Endothelial cell of umbilical vein (primary cell): Measurements from ENCODE around the gene RAG1. TPM values are rescaled to one million over a fixed set of nuclear protein-coding genes. Genes with fewer than 3 reads are reported as not detected.

ENCODE experiments used
- BruUV-seq: library from RNA; stranded (reverse); fragments of 400-500 nt; replicated peaks from 2 replicates; lab custom pipeline; 2021; lab: Mats Ljungman, UMichigan
- CTCF ChIA-PET: fragments of 300-600, 350-600 bp; sonication (Branson Sonifier 250); formaldehyde crosslinking; loops from one replicate; lab custom pipeline; 2021; ENCODE audit warnings: antibody characterized with exemption, inconsistent platforms; lab: Charles Lee
- POLR2A ChIA-PET: fragments of 300-600, 350-600 bp; sonication (Branson Sonifier 250); formaldehyde crosslinking; loops from one replicate; lab custom pipeline; 2021; ENCODE audit warnings: antibody characterized with exemption, inconsistent platforms; lab: Charles Lee
- DNase-seq: peaks from one replicate; pipeline ENCODE4 v3.0.0-alpha.2; 2011; ENCODE audit warnings: low read depth, low spot score
- FAIRE-seq: peaks from 2 replicates; lab custom pipeline; 2011; peaks lifted over from hg19 to GRCh38; lab: Jason Lieb, UNC
- H2AFZ ChIP-seq: 2 replicates; pipeline ENCODE4 v1.6.0; 2012; ENCODE audit warnings: low read depth, low read length, control low read depth, inconsistent platforms
- H3K27ac ChIP-seq: 2 replicates; pipeline ENCODE4 v1.5.1; 2011; ENCODE audit warnings: low read depth, mild to moderate bottlenecking, control low read depth, low read length, moderate library complexity; ENCODE audit not compliant: insufficient read depth
- H3K27me3 ChIP-seq, 2 experiments: 2 replicates each; pipeline versions ENCODE4 v1.6.0 to v1.6.1; 2011; ENCODE audit warnings: low read length in 2 of 2, mixed read lengths in 1 of 2; ENCODE audit not compliant: control insufficient read depth in 2 of 2, insufficient read depth in 2 of 2
- H3K36me3 ChIP-seq, 2 experiments: 2 replicates in 1 of 2; 3 replicates in 1 of 2; pipeline ENCODE4 v1.5.1; 2011; ENCODE audit warnings: low read length in 2 of 2, mild to moderate bottlenecking in 1 of 2, moderate library complexity in 1 of 2; ENCODE audit not compliant: control insufficient read depth in 2 of 2, insufficient read depth in 2 of 2; ENCODE audit errors: extremely low read depth in 1 of 2
- H3K4me1 ChIP-seq: 3 replicates; pipeline ENCODE4 v1.5.1; 2011; ENCODE audit warnings: mild to moderate bottlenecking, low read length; ENCODE audit not compliant: control insufficient read depth, insufficient read depth; ENCODE audit errors: extremely low read depth
- H3K4me2 ChIP-seq: 2 replicates; pipeline ENCODE4 v1.6.1; 2011; ENCODE audit warnings: low read length, control low read depth, mixed read lengths; ENCODE audit not compliant: insufficient read depth
- H3K4me3 ChIP-seq, 3 experiments: fragments of 200-600 bp in 1 of 3; sonication (generic), shearing (Covaris generic) in 1 of 3; replicated peaks in 1 of 3; 2 replicates each; pipeline ENCODE4 v1.5.1; 2011 to 2016; ENCODE audit warnings: control low read depth in 3 of 3, low read length in 3 of 3, mild to moderate bottlenecking in 2 of 3, inconsistent platforms in 1 of 3, low read depth in 1 of 3, moderate library complexity in 1 of 3; ENCODE audit not compliant: insufficient read depth in 1 of 3
- H3K79me2 ChIP-seq: 2 replicates; pipeline ENCODE4 v1.6.0; 2012; ENCODE audit warnings: low read length, inconsistent platforms; ENCODE audit not compliant: control insufficient read depth, insufficient read depth
- H3K9ac ChIP-seq: replicated peaks from 2 replicates; pipeline ENCODE3; 2011; ENCODE audit warnings: low read length, control low read depth; ENCODE audit not compliant: insufficient read depth; ENCODE audit errors: extremely low read depth
- H3K9me1 ChIP-seq: replicated peaks from 3 replicates; pipeline ENCODE4 v1.6.0; 2011; ENCODE audit warnings: mild to moderate bottlenecking, low read length; ENCODE audit not compliant: control insufficient read depth, insufficient read depth; ENCODE audit errors: extremely low read depth
- H3K9me3 ChIP-seq: replicated peaks from 2 replicates; pipeline ENCODE4 v1.5.1; 2012; ENCODE audit warnings: low read length, inconsistent platforms; ENCODE audit not compliant: control insufficient read depth, insufficient read depth
- H4K20me1 ChIP-seq: replicated peaks from 2 replicates; pipeline ENCODE3; 2011; ENCODE audit warnings: mild to moderate bottlenecking, low read length; ENCODE audit not compliant: control insufficient read depth, insufficient read depth; ENCODE audit errors: extremely low read depth
- CTCF ChIP-seq, 2 donors: IDR thresholded peaks; 1 replicate in 1 of 2; 2 replicates in 1 of 2; pipeline ENCODE4 v1.5.1; 2011; ENCODE audit warnings: low read length in 2 of 2, mild to moderate bottlenecking in 2 of 2, moderate library complexity in 2 of 2, control low read depth in 1 of 2, inconsistent platforms in 1 of 2, low read depth in 1 of 2; ENCODE audit not compliant: insufficient read depth in 1 of 2; ENCODE audit errors: extremely low read depth in 1 of 2
- FOS ChIP-seq: IDR thresholded peaks from 2 replicates; pipeline ENCODE4 v1.6.1; 2011; ENCODE audit warnings: mild to moderate bottlenecking, low read length, moderate library complexity, borderline replicate concordance; ENCODE audit not compliant: insufficient read depth
- GATA2 ChIP-seq: IDR thresholded peaks from 2 replicates; pipeline ENCODE4 v1.7.0; 2011; ENCODE audit warnings: low read depth, mild to moderate bottlenecking, moderate library complexity, mixed read lengths, low read length; ENCODE audit not compliant: insufficient read length, insufficient read depth
- JUN ChIP-seq: IDR thresholded peaks from 2 replicates; pipeline ENCODE4 v1.6.1; 2011; ENCODE audit warnings: borderline replicate concordance, low read depth; ENCODE audit not compliant: insufficient read length, insufficient read depth
- MAX ChIP-seq: IDR thresholded peaks from 2 replicates; pipeline ENCODE4 v1.6.1; 2011; ENCODE audit not compliant: insufficient read depth, insufficient read length
- MYC ChIP-seq: IDR thresholded peaks from one replicate; pipeline ENCODE4 v1.6.1; 2011; ENCODE audit warnings: mild to moderate bottlenecking, low read depth, low read length
- dilution Hi-C: fragments of 300-500 bp; cut with MboI; formaldehyde crosslinking; loops from one replicate; pipeline ENCODE4 v1.15.0; 2019; ENCODE audit warnings: low sequenced_read_pairs; ENCODE audit not compliant: extremely low pct_ligation_motif_present
- intact Hi-C: fragments of 100-400 bp; cut with micrococcal nuclease; formaldehyde crosslinking; loops from one replicate; pipeline ENCODE4 v1.10.0; 2022
- polyA plus RNA-seq, 4 experiments: library from polyadenylated mRNA; depleted of rRNA in 3 of 4; stranded (reverse) in 3 of 4; unstranded in 1 of 4; fragments of >200 nt; gene quantifications; 2 replicates each; pipeline versions ENCODE4 v1.2.1 to v1.2.3, GENCODE V29; 2011 to 2012; ENCODE audit warnings: missing spikeins in 1 of 4
- total RNA-seq: library from RNA; stranded (reverse); gene quantifications from 2 replicates; pipeline ENCODE4 v1.2.3, GENCODE V29; 2021

The RAG1 gene
- total and polyA plus RNA-seq, 2 donors (not counting 3 experiments of a cell fraction or from before 2014, with no cell fraction given) = 0.15 to 1.2 TPM

GRCh38 chr11:36534276-36534840 is 33.4 kb upstream of the RAG1 start:
- dilution Hi-C loops = no loop called here
- no peak overlapping the region for H3K27ac ChIP-seq
- H3K27me3 ChIP-seq = peaks cover 0 to 2% of the 10 kb centered on the region in 2 experiments
- POLR2A ChIA-PET = no interaction called here
- CTCF ChIA-PET = no interaction called here
- DNase-seq (no peak), FAIRE-seq (no peak)
- H3K4me1 ChIP-seq = no peaks in the 10 kb centered on the region
- H4K20me1 ChIP-seq = no peaks in the 10 kb centered on the region
- no TSS peak for BruUV-seq
- no peaks in the 10 kb centered on the region for H3K79me2 ChIP-seq
- TF ChIP-seq FOS (no peak), MAX (no peak)
- H3K4me3 ChIP-seq = no peak overlapping the region
- H3K36me3 ChIP-seq = no peaks in the 10 kb centered on the region
- H3K9me1 ChIP-seq = no peaks in the 10 kb centered on the region
- H3K4me2 ChIP-seq = no peak overlapping the region
- no peaks in the 10 kb centered on the region for H3K9me3 ChIP-seq
- H3K9ac ChIP-seq = no peak overlapping the region
- intact Hi-C loops = no loop called here
- H2AFZ ChIP-seq = no peak overlapping the region

DNA sequence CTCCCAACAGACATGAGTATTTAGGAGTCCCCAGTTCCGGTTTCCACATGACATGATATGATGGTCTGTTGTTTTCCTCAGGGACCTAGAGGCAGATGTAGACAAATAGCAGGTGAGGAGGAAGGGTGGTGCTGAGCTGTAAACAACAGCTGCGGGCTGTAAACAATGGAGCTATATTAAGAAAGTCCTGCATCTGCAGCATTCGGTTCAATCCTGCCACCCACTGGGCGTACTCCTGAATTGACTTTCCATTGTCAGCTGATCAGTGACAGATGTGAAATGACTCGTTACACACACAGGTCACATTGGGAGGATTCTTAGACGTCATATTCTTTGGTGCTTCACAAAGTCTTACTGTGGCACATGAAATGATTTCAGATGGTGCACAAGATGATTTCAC is 26.8 kb upstream of the RAG1 start:
- TF ChIP-seq MYC = no peak
- TF ChIP-seq JUN = no peak
- TF ChIP-seq CTCF (IDR thresholded peaks at IDR 0.05; ENCODE audit: extremely low read depth in 1 of 2, insufficient read depth in 1 of 2, low read depth in 1 of 2, low read length in 2 of 2) = peak; percentile 30 to 46
- no peak for TF ChIP-seq GATA2
- no TSS peak for BruUV-seq
- CTCF ChIA-PET = interaction anchor here (1.0 to 3.5 kb wide), 14 partner anchors 10 to 719 kb away, joined by 3 to 34 read pairs (median 7); partner anchors contain the start of gene TRAF6
- Histone ChIP-seq H2AFZ (no peak overlapping the region), H4K20me1 (no peaks in the 10 kb centered on the region), H3K4me2 (no peak overlapping the region), H3K4me1 (peaks cover 3% of the 10 kb centered on the region), H3K9ac (no peak overlapping the region), H3K36me3 (no peaks in the 10 kb centered on the region), H3K79me2 (no peaks in the 10 kb centered on the region), H3K27ac (no peak overlapping the region), H3K27me3 (peaks cover 4 to 6% of the 10 kb centered on the region in 2 experiments), H3K4me3 (no peak overlapping the region), H3K9me1 (no peaks in the 10 kb centered on the region), H3K9me3 (no peaks in the 10 kb centered on the region)
- DNase-seq (peak; percentile 67), FAIRE-seq (peak; percentile 94)
- dilution Hi-C loops = no loop called here
- intact Hi-C loops = loop anchor here (1.0 kb wide), 2 partner anchors 31 to 249 kb away; partner anchors contain the start of gene TRAF6
- POLR2A ChIA-PET = no interaction called here
